ENCODE results near the gene TMEM198.

Gene TMEM198

DNA sequence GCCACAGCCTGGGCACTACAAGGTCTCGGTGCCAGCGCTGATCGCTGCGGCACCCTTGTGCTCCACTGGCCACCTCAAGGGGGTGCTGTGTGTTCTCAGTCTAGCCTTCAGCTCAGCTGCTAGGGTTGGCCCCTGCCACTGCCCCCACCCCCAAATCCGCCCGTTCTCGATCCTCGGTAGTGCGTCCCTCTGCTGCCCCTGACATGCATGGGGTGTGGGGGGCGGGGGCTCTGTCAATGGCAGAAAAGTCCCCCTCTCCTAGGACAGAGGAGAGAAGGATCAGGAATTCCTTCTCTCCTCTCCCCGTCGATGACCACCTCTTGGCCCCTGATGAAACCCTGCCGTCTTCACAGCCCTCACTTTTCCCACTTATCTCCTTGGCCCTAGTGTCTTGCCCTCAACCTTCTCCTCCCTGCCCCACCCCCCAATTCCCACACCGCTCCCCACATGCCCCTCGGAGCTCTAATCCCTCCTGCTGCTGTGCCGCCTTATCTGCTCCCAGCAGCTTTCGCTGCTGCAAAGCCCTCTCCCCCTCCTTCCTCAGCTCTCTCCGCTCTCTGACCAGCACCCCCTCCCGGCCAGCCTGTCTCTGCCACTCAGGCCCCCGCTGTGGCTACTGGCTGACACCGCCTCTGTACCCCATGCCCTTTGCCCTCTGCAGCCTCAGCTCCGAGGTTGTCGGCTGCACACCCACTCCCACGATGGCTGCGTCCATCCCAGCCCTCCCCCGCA, 33.9 kb upstream of the TMEM198 start:
- peak; percentile 52 for DNase-seq (ENCODE audit: low spot score)

GRCh38 chr2:219510512-219511135, 33.2 kb upstream of the TMEM198 start:
- DNase-seq (ENCODE audit: low spot score): no peak

DNA sequence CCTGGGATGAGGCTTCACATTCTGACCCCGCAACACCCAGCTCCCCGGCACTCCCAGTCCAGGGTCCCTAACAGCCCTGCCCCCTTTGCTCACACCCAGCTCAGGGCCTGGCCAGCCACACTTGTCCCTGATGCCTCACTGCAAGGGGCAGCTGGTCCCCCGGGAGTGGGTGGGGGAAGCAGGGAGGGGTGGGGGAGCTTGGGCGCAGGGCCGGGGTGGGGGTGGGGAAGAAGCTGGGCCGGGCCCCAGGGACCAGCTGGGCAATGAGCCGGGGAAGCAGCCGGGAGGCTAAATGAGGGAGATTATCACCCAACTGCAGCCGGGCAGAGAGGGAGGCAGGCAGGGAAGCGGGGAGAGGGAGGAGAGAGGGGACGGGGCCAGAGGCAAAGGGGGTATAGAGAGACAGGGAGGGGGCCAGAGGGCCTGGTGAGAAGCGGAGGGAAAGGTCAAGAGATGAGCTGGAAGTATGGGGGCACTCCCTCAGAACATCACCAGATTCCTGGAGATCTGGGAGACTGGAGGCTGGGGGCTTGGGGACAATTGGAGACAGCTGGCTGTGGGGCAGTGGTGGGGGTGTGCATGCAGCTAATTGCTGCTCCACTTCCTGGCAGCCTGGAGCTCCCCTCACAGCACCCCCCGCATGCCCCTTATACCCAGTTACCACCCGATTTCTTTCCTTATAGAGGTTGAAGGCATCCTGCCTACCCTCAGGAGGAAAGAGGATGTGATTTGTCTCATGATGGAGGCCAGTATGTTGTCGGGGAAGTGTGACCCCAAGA, 32.1 kb upstream of the TMEM198 start:
- DNase-seq (ENCODE audit: low spot score): no peak

GRCh38 chr2:219512524-219513216, 31.2 kb upstream of the TMEM198 start:
- no peak for DNase-seq (ENCODE audit: low spot score)

GRCh38 chr2:219513787-219514186, 30.0 kb upstream of the TMEM198 start:
- DNase-seq (ENCODE audit: low spot score): no peak

GRCh38 chr2:219514196-219514761, 29.5 kb upstream of the TMEM198 start, which contains the start of gene ASIC4:
Gene ASIC4, plus strand, starts transcription at chr2:219514482. Its CDS starts 243 bp downstream, at chr2:219514725.
- DNase-seq (ENCODE audit: low spot score): no peak

DNA sequence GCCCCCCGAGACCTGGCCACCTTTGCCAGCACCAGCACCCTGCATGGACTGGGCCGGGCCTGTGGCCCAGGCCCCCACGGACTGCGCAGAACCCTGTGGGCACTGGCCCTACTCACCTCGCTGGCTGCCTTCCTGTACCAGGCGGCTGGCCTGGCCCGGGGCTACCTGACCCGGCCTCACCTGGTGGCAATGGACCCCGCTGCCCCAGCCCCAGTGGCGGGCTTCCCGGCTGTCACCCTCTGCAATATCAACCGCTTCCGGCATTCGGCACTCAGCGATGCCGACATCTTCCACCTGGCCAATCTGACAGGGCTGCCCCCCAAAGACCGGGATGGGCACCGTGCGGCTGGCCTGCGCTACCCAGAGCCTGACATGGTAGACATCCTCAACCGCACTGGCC, 29.0 kb upstream of the TMEM198 start:
- DNase-seq (ENCODE audit: low spot score): no peak

DNA sequence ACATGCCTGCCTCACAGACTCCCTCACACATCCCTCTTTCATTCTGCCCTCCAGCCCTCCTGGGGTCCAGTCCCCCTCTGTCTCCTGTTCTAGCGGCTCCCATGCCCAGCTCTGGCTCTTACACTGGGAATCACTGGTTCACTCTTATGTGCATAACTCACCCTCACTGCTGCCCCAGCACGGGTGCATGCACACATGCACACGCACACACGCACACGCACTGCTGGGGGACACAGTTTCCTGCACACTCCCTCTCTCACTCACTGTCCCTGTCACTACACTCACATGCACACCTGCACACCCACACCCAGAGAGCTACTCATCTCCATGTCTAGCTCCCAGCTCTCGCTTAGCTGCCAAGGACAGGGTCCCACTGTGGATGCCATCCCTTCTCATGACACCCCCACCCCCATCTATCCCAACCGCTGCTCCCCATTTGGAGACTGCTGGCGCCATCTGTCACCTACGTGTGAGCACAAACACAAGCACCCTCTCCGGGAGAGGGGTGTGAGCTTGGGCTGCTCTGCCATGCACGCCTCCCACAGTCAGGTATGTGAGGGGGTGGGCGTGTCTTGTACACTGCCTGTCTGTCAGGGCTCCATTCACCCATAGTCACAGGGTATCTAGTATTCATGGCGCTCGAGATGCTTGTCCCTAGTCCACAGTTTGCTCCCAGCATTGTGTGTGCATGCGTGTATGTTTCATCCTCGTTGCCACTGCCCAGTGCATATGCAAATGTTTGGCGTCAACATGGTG, 27.8 kb upstream of the TMEM198 start:
- no peak for DNase-seq (ENCODE audit: low spot score)

GRCh38 chr2:219516888-219517287, 26.9 kb upstream of the TMEM198 start:
- no peak for DNase-seq (ENCODE audit: low spot score)

DNA sequence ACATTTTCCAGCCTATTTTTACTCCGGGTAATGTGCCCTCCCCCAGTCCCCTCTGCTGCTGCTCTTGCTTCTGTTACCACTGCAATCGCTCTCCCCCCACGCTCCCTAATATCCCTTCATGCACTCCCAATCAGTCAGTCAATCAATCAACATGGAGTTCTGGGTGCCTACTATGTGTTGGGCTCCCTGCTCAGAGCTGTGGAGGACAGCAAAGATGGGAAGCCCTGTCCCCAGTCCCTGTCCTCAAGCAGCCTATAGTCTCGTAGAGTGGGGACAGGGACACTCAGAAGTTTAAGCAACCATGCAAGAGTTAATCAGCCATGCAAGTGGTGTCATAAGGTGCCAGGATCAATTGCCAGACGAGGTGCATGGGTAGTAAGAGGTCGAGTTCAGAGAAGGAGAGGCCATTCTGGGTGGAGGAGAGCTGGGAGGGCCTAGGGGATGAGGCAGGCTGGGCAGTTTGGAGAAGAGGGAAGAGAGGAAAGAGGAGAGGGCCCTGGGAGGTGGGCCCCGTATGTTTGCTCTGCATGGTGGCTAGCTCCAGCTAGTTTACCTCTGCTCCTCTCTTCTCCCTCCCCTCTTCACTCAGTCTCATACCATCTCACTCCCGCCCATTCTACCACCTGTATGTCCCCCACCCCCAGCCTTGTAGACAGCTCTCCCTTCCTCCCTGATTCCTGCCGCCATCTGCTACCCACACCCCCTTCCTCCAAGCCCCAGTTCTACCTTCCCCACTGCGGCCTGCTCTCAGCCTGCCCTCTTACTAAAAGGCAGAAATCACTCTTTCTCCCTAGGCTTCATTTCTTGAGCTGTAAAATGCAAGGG, 25.7 kb upstream of the TMEM198 start:
- no peak for DNase-seq (ENCODE audit: low spot score)

DNA sequence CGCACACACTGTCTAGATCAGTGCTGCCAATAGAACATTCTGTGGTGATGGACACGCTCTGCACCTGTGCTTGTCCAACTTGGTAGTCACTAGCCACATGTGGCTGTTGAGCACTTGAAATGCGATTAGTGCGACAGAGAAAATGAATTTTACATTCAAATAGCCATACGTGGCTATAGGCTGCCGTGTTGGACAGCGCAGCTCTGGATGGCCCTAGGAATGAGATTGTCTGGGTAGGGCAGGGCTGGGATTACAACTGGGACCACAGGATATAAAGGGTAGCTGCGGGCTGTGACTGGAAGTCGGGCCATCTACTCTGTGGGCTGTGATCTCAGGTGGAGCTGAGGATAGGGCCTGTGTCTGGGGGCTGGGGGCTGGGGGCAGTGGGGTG, 24.3 kb upstream of the TMEM198 start:
- DNase-seq (ENCODE audit: low spot score): no peak

- no peak for DNase-seq (ENCODE audit: low spot score)
Observed at GRCh38 chr2:219520079-219520478, 23.7 kb upstream of the TMEM198 start.

DNA sequence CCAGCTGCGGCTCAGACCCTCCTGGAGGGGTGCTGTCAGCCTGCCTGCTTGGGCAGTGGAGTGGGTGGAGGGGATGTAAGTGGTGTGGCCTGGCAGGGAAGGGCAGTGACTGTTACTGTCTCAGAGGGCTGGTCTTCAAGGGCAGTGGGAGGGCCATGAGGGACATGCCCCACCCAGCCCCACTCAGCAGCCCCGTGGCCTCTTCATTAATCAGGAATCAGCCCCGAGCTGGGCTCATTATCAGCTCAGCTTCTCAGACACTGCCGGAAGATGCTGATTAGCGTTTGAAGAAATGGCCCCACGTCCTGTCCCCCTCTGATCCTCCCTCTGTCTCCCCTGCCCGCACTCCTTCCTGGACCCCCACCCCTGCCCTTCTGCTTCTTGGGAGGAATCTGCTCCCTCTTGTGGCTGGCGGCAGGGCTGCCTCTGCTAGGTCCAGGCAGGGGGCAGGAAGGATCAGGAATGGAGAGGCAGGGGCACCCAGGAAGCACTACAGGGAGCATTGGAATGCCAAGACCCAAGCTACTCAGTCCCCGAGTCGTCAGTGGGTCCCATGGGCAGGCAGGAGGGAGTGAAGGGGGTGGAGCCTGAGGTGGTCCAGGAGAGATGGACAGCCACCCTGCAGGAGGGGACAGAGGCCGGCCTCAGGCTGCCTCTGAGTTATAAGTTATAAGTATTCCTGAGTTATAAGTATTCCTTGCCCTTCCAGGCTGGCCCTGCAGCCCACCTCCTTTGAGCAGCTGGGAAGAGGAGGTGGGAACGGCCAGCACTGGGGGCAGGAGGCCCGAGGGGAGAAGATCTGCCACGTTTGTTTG, 22.6 kb upstream of the TMEM198 start:
- DNase-seq (ENCODE audit: low spot score): no peak

DNA sequence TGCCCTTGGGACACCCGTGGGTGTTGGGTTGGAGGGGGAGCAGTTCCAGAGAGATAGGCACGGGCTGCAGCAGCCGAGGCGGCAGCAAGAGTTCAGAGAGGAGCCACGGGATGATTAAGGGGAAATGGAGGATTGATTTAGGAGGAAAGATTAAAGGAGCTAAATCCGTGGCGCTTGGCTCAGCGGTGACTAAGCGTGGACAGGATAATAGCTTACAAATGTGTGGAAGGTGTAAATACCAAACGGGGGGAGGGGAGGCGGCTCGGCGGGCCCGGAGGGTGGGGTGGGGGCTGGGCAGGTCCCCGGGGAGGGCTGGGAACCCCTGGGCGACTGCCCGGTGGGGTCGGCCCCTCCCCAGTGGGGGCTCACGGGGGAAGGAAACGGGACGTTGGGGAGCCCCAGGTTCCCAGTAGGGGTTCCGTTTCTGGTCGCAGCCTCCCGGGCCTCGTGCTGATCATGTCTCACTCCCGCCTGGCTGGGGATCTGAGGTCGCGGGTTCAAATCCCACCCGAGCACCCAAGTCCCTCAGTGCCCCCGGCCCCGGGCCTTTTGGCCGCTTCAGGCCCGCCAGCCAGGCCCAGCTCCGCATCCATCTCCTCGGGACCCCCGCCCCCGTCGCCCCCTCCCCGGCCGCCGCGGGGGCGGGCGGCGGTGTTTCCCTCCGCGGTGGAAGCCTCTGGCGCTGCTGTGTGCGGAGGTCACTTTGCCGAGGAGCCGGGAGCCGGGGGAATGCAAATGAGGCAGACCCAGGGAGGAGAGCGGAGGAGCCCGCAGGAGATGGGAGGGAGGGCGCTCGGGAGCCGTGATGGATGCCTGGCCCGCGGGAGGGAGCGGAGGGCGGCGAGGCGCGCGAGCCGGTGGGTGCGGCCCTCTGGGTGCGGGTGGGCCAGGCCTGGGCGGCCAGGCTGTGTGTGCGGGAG, 21.5 kb upstream of the TMEM198 start:
- no peak for DNase-seq (ENCODE audit: low spot score)

DNA sequence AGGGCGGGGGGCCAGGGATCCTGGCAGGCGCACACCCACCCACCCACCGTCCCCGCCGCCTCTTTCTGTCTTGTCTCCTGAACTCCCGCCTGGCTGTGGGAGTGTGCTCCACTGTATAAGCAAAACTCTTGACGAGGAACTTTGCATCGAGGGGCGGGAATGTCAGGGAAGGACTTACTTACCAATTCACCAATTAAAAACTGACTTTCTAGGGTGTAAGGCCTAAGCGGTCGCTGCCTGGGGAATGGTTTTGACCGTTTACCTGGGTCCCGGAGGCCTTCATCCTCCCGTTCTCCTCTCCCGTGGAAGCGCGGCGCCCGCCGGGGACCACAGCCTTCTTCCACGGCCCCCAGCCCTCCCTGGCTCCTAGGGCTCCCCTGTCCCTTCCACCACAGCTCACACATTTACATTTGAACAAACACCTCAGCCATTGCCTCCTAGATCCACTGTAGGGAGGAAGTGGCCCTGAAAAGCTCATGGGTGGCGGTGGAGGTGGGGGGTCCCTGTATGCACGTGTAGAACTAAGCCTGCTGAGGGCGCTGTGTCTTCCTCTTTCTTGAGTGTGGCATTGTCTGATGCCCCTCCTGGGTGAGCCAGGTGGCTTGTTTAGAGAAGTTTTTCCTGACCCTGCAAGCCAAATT, 20.7 kb upstream of the TMEM198 start:
- DNase-seq (ENCODE audit: low spot score): no peak

- DNase-seq (ENCODE audit: low spot score): no peak
Observed at GRCh38 chr2:219524817-219525216, 19.0 kb upstream of the TMEM198 start.

DNA sequence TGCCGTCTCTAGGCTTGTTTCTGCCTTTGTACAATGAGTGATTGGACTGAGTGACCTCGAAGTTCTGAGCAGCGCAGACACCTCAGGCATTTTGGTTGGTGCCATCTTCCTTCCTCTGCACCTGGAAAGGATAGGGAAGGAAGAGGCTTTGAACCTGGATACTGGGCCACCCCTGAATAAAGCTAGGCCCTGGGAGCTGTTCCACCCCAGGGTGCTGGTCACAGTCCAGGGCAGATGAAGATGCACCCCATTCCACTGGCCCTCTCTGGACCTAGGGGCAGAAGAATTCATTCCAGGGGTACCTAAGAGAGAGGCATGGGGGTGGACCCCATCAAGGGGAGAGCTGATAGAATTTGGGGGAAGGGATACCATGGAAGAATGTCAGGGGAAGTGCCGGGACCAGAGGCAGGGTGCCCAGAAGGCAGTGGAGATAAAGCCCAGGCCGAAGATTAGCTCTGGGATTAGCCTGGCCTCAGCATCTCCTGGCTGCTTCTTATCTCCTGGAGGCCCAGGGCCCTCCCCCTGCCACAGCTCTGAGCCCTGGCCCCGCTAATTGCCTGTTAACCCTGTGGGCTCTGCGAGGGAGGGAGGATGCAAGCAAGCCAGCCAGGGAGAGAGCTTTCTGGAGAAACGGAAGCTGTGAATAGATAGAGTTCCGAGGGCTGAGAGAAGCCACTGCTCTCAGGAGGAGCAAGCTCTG, 18.1 kb upstream of the TMEM198 start:
- DNase-seq (ENCODE audit: low spot score): no peak
